Lower lobe of right lung (tissue), 2 donors: ENCODE data around the gene OMG. TPM values are rescaled to one million over a fixed set of nuclear protein-coding genes. Genes with fewer than 3 reads are reported as not detected.

Source experiments
- ATAC-seq, 2 donors: fragments of 200-7000 bp; cut with Tn5 transposase; one replicate each; pipeline ENCODE4 v1.9.1; 2020 to 2022; ENCODE audit warnings: mild to moderate bottlenecking in 2 of 2, moderate library complexity in 2 of 2
- DNase-seq: peaks from one replicate; pipeline ENCODE4 v3.0.0-alpha.2; 2020
- H3K27ac ChIP-seq: fragments of 200-600 bp; one replicate; pipeline ENCODE4 v1.8.0; 2022
- H3K27me3 ChIP-seq: fragments of 200-600 bp; one replicate; pipeline ENCODE4 v1.8.0; 2022; ENCODE audit warnings: low read depth
- H3K36me3 ChIP-seq: fragments of 200-600 bp; one replicate; pipeline ENCODE4 v1.8.0; 2022; ENCODE audit warnings: mild to moderate bottlenecking
- H3K4me1 ChIP-seq: fragments of 200-600 bp; one replicate; pipeline ENCODE4 v1.8.0; 2022
- H3K4me3 ChIP-seq: fragments of 200-600 bp; one replicate; pipeline ENCODE4 v1.8.0; 2022; ENCODE audit warnings: mild to moderate bottlenecking
- H3K9me3 ChIP-seq: fragments of 200-600 bp; one replicate; pipeline ENCODE4 v1.8.0; 2022
- intact Hi-C: fragments of 100-400 bp; cut with DNase I; formaldehyde crosslinking; loops from one replicate; pipeline ENCODE4 v1.11.0; 2022
- total RNA-seq: library from RNA; stranded (reverse); fragmentation: NEBNext Ultra II Directional; extraction: Animal tissue kit (Norgen Biotek cat#: 25700); gene quantifications from one replicate; pipeline ENCODE4 v1.2.1, GENCODE V29; 2021
- TF ChIP-seq, protein P1 (sequence below): fragments of 200-600 bp; IDR thresholded peaks from one replicate; pipeline ENCODE4 v1.8.0; 2022; ENCODE audit warnings: antibody characterized with exemption, mild to moderate bottlenecking
- donor health status: DM: no; HTN: yes; CAD: no; lungs with severe emphysema.

The OMG gene
- total RNA-seq, 1 donor from 2014 or later, result 12.4 TPM

DNA sequence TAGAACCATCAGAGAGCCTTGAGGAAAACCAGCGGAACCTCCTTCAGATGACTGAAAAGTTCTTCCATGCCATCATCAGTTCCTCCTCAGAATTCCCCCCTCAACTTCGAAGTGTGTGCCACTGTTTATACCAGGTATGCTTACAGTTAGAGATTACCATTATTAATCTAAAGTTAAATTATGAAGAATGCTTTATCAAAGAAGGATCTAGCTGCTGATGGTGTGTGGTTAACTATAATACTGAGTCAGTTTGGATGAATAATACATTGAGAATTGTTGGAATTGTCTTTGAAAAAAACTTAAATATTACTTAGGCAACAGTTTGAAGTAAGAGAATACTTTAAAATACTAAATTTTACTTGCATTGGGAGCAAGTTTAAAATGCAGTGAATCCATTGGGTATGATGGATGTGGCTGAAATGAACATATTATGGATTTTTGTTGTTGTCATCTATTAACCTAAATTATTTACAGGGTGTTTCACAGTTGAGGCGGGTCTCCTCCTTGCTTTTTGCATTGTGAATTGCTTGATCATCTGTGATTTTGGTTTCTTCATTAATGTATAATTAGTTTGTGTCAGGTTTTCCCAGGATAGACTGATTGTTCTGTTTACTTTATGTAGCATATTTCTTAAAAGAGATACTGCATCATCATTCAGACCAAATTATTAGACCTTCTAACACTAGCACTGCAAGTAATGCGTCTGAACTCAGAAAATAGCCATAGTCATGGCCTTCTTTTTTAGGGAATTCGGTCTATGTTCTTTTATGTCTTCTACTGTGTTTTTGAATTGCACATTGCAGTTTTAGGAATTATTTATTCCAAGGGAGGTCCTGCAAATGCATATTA, 47.8 kb downstream of the OMG start:
- H3K36me3 ChIP-seq, result peaks cover 46% of the 10 kb centered on the region
- TF ChIP-seq, protein P1, sequence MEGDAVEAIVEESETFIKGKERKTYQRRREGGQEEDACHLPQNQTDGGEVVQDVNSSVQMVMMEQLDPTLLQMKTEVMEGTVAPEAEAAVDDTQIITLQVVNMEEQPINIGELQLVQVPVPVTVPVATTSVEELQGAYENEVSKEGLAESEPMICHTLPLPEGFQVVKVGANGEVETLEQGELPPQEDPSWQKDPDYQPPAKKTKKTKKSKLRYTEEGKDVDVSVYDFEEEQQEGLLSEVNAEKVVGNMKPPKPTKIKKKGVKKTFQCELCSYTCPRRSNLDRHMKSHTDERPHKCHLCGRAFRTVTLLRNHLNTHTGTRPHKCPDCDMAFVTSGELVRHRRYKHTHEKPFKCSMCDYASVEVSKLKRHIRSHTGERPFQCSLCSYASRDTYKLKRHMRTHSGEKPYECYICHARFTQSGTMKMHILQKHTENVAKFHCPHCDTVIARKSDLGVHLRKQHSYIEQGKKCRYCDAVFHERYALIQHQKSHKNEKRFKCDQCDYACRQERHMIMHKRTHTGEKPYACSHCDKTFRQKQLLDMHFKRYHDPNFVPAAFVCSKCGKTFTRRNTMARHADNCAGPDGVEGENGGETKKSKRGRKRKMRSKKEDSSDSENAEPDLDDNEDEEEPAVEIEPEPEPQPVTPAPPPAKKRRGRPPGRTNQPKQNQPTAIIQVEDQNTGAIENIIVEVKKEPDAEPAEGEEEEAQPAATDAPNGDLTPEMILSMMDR, result no peak
- ATAC-seq, result no peak
- H3K27ac ChIP-seq, result no peak overlapping the region
- no peaks in the 10 kb centered on the region for H3K27me3 ChIP-seq
- no peaks in the 10 kb centered on the region for H3K9me3 ChIP-seq
- H3K4me3 ChIP-seq, result no peak overlapping the region
- no peak for DNase-seq
- intact Hi-C loops, result no loop called here
- no peaks in the 10 kb centered on the region for H3K4me1 ChIP-seq

Other genes with a start within 250 kb of the OMG start
- gene NF1, start 202.3 kb downstream of the OMG start, total RNA-seq, result 53.1 TPM
- 130 TPM for gene EVI2B, start 16.8 kb upstream of the OMG start, total RNA-seq
- 45.2 TPM for gene EVI2A, start 24.4 kb upstream of the OMG start, total RNA-seq
- 15.7 TPM for gene RAB11FIP4, start 94.4 kb upstream of the OMG start, total RNA-seq